HG03108 (cell line): ENCODE data around the gene ERBB4.

Experiments
- ATAC-seq: cut with Tn5 transposase; IDR thresholded peaks from one replicate; pipeline ENCODE4 v1.9.1; 2021; ENCODE audit warnings: moderate library complexity; ENCODE audit not compliant: unreplicated experiment

ERBB4 gene

GRCh38 chr2:212367431-212367830 lies 171.2 kb downstream of the ERBB4 start:
- ATAC-seq = no peak

- ATAC-seq = no peak
Measured at GRCh38 chr2:212364112-212364985, 174.3 kb downstream of the ERBB4 start.

GRCh38 chr2:212361174-212361756 lies 177.3 kb downstream of the ERBB4 start:
- no peak for ATAC-seq

- no peak for ATAC-seq
Measured at GRCh38 chr2:212360068-212360460, 178.5 kb downstream of the ERBB4 start.

GRCh38 chr2:212359425-212360067 lies 179.1 kb downstream of the ERBB4 start:
- ATAC-seq = no peak

- ATAC-seq = no peak
Measured at GRCh38 chr2:212357606-212358005, 181.0 kb downstream of the ERBB4 start.

- no peak for ATAC-seq
Measured at GRCh38 chr2:212354382-212354781, 184.2 kb downstream of the ERBB4 start.

- no peak for ATAC-seq
Measured at GRCh38 chr2:212348501-212348900, 190.1 kb downstream of the ERBB4 start.

GRCh38 chr2:212346865-212347264 lies 191.7 kb downstream of the ERBB4 start:
- ATAC-seq = no peak

GRCh38 chr2:212345966-212346365 lies 192.6 kb downstream of the ERBB4 start:
- ATAC-seq = no peak

GRCh38 chr2:212344131-212344530 lies 194.5 kb downstream of the ERBB4 start:
- no peak for ATAC-seq

GRCh38 chr2:212343167-212343566 lies 195.4 kb downstream of the ERBB4 start:
- no peak for ATAC-seq

- ATAC-seq = no peak
Measured at GRCh38 chr2:212337486-212338343, 200.9 kb downstream of the ERBB4 start.

- no peak for ATAC-seq
Measured at GRCh38 chr2:212337036-212337435, 201.6 kb downstream of the ERBB4 start.

GRCh38 chr2:212330263-212330662 lies 208.3 kb downstream of the ERBB4 start:
- ATAC-seq = no peak

GRCh38 chr2:212328712-212329496 lies 209.7 kb downstream of the ERBB4 start:
- ATAC-seq = no peak

GRCh38 chr2:212328136-212328535 lies 210.5 kb downstream of the ERBB4 start:
- no peak for ATAC-seq

GRCh38 chr2:212327171-212327809 lies 211.3 kb downstream of the ERBB4 start:
- ATAC-seq = no peak

GRCh38 chr2:212318636-212319035 lies 220.0 kb downstream of the ERBB4 start:
- no peak for ATAC-seq

- ATAC-seq = no peak
Measured at GRCh38 chr2:212314680-212315079, 223.9 kb downstream of the ERBB4 start.
